Tibial nerve (tissue), 4 donors: ENCODE measurements around the gene ECE1. TPM values are rescaled to one million over a fixed set of nuclear protein-coding genes. Genes with fewer than 3 reads are reported as not detected.

Experiments
- DNase-seq, 2 donors: peaks; one replicate each; pipeline ENCODE4 v3.0.0-alpha.2; 2019; ENCODE audit warnings: low spot score in 2 of 2
- H3K27ac ChIP-seq, 4 donors: fragments of 200-600 bp; sonication (generic) in 3 of 4; one replicate each; pipeline ENCODE4 v1.5.1; 2017 to 2019; ENCODE audit warnings: mild to moderate bottlenecking in 1 of 4
- H3K27me3 ChIP-seq, 2 donors: fragments of 200-600 bp; sonication (generic) in 1 of 2; one replicate each; pipeline versions ENCODE4 v1.5.1 to v1.6.0; 2017 to 2019
- H3K36me3 ChIP-seq, 3 donors: fragments of 200-600 bp; sonication (generic); one replicate each; pipeline ENCODE4 v1.5.1; 2018 to 2019
- H3K4me1 ChIP-seq, 4 donors: fragments of 200-600 bp; sonication (generic) in 3 of 4; one replicate each; pipeline ENCODE4 v1.5.1; 2017 to 2019
- H3K4me3 ChIP-seq, 4 donors: fragments of 200-600 bp; sonication (generic) in 3 of 4; one replicate each; pipeline ENCODE4 v1.5.1; 2017 to 2019; ENCODE audit warnings: mild to moderate bottlenecking in 1 of 4, moderate library complexity in 1 of 4
- H3K9me3 ChIP-seq, 4 donors: fragments of 200-600 bp; sonication (generic) in 3 of 4; one replicate each; pipeline ENCODE4 v1.5.1; 2017 to 2019
- EP300 ChIP-seq, 2 donors: sonication (generic); formaldehyde crosslinking; IDR thresholded peaks; one replicate each; pipeline ENCODE4 v1.6.1; 2017; ENCODE audit warnings: antibody characterized with exemption in 2 of 2, mild to moderate bottlenecking in 1 of 2
- POLR2A ChIP-seq, 2 donors: fragments of 450-650 bp; IDR thresholded peaks; one replicate each; pipeline ENCODE4 v1.6.1; 2017; ENCODE audit warnings: antibody characterized with exemption in 2 of 2, mild to moderate bottlenecking in 2 of 2, moderate library complexity in 2 of 2
- WGBS, 2 donors: methylation state at CpG; one replicate each; pipeline ENCODE4 v1.1.5; 2018; 5-methylcytosine and 5-hydroxymethylcytosine counted together
- total RNA-seq, 4 donors: library from RNA; depleted of rRNA; stranded (reverse); fragments of >200 nt; gene quantifications; one replicate each; pipeline ENCODE4 v1.1.0, GENCODE V29; 2016
- TF ChIP-seq, protein P1 (sequence below), 5 experiments: fragments of 200-600 bp in 3 of 5; fragments of 450-650 bp in 2 of 5; sonication (generic) in 3 of 5; IDR thresholded peaks; one replicate each; pipeline ENCODE4 v1.5.1; 2016 to 2019; ENCODE audit warnings: antibody characterized with exemption in 5 of 5, mild to moderate bottlenecking in 3 of 5, moderate library complexity in 2 of 5

Gene ECE1
- total RNA-seq, 4 donors from 2014 or later = 84.1 to 128 (median 110) TPM

DNA sequence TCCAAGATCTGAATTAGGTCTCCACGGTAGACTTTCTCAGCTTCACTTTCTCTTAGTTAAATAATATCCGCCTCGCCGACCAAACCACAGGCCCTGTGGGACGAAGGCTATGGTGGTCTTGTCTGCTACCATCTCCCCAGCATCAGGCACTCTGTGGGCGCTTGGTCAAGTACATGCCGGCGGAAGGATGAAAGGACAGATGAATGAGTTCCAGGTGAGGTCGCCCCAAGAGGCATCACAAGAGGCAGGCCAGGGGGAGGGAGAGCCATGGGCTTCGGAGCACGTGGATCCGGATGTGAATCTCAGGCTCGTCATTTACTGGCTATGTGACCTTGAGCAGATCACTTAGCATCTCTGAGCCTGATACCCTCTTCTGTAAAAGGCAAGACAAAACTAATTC, 33.5 kb downstream of the ECE1 start:
- Histone ChIP-seq H3K36me3 (peaks cover 0 to 76% (median 10%) of the 10 kb centered on the region in 3 donors), H3K4me1 (peaks cover 0 to 63% (median 18%) of the 10 kb centered on the region in 4 donors), H3K27ac (peak overlapping the region in 2 of 4 donors; percentile 28 to 55), H3K9me3 (no peaks in the 10 kb centered on the region), H3K4me3 (no peak overlapping the region), H3K27me3 (no peaks in the 10 kb centered on the region)
- 81 to 87% methylated on average over 13 of the region's 13 CpGs for WGBS, 2 donors
- TF ChIP-seq POLR2A (IDR thresholded peaks at IDR 0.05) = no peak
- TF ChIP-seq EP300 (IDR thresholded peaks at IDR 0.05) = no peak
- TF ChIP-seq, protein P1, sequence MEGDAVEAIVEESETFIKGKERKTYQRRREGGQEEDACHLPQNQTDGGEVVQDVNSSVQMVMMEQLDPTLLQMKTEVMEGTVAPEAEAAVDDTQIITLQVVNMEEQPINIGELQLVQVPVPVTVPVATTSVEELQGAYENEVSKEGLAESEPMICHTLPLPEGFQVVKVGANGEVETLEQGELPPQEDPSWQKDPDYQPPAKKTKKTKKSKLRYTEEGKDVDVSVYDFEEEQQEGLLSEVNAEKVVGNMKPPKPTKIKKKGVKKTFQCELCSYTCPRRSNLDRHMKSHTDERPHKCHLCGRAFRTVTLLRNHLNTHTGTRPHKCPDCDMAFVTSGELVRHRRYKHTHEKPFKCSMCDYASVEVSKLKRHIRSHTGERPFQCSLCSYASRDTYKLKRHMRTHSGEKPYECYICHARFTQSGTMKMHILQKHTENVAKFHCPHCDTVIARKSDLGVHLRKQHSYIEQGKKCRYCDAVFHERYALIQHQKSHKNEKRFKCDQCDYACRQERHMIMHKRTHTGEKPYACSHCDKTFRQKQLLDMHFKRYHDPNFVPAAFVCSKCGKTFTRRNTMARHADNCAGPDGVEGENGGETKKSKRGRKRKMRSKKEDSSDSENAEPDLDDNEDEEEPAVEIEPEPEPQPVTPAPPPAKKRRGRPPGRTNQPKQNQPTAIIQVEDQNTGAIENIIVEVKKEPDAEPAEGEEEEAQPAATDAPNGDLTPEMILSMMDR (IDR thresholded peaks at IDR 0.05) = no peak
- no peak for DNase-seq

DNA sequence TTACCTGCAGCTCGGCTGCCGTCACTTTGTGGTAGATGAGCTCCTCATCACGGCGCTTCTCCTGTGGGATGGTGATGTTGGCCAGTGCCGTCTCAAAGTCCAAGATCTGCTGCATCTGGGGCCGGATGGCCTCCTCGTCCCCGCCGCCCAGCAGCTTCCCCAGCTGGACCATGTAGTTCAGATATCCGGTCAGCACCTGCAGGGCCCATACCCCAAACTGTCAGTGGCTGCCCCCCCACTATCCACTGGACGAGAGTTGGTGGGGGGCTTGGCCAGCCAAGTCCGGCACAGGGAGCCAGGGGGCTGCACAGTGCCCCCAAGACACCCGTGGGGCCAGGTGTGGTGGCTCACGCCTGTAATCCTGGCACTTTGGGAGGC, 34.3 kb downstream of the ECE1 start:
- peaks cover 0 to 85% (median 10%) of the 10 kb centered on the region in 3 donors for H3K36me3 ChIP-seq
- H3K4me1 ChIP-seq = peaks cover 0 to 56% (median 11%) of the 10 kb centered on the region in 4 donors
- H3K4me3 ChIP-seq = no peak overlapping the region
- no peaks in the 10 kb centered on the region for H3K27me3 ChIP-seq
- WGBS, 2 donors = 91 to 97% methylated on average over 10 to 14 of the region's 14 CpGs
- TF ChIP-seq POLR2A (IDR thresholded peaks at IDR 0.05) (no peak), EP300 (IDR thresholded peaks at IDR 0.05) (no peak)
- TF ChIP-seq, protein P1 (IDR thresholded peaks at IDR 0.05) = no peak
- H3K9me3 ChIP-seq = no peaks in the 10 kb centered on the region
- peak overlapping the region in 1 of 4 donors; percentile 55 for H3K27ac ChIP-seq
- no peak for DNase-seq

DNA sequence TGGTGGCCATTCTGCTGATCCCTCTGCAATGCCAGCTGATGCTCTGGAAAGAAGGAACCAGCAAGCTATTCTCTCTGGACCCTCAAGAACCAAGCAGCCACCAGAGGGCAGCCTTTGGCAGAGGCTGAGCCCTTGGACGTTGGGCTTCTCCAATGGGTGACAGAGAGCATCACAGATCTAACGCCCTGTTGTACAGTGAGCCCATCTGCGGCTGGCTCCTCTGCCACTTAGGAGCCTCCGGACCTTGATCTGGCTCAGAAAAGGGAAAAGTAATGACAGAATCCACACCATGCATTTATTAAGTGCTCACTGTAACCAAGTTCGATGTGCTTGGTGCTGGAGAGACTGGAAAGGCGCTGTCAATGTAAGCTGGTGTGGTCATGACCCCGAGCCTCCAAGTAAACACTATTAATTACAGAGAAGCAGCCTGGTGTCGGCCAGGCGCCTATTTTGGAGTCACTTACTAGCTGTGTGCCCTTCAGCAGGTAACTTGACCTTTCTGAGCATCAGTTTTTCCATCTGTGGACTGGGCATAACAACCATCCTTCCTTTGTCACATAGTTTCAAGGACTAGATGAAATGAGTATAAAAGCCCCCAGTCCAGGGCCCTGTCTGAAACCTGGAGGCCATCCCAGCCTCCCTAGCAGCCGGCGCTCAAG, 34.9 kb downstream of the ECE1 start:
- Histone ChIP-seq H3K36me3 (peaks cover 0 to 90% (median 10%) of the 10 kb centered on the region in 3 donors), H3K27ac (peak overlapping the region in 3 of 4 donors; percentile 16 to 55 (median 44)), H3K4me3 (no peak overlapping the region), H3K4me1 (peaks cover 0 to 51% (median 6%) of the 10 kb centered on the region in 4 donors), H3K9me3 (no peaks in the 10 kb centered on the region), H3K27me3 (no peaks in the 10 kb centered on the region)
- WGBS, 2 donors = 45 to 57% methylated on average over 9 to 11 of the region's 11 CpGs
- peak in 1 of 2 donors; percentile 70 for TF ChIP-seq EP300 (IDR thresholded peaks at IDR 0.05)
- TF ChIP-seq, protein P1 (IDR thresholded peaks at IDR 0.05) = peak; percentile 82 to 94 (median 86)
- no peak for TF ChIP-seq POLR2A (IDR thresholded peaks at IDR 0.05)
- peak; percentile 92 to 96 for DNase-seq

DNA sequence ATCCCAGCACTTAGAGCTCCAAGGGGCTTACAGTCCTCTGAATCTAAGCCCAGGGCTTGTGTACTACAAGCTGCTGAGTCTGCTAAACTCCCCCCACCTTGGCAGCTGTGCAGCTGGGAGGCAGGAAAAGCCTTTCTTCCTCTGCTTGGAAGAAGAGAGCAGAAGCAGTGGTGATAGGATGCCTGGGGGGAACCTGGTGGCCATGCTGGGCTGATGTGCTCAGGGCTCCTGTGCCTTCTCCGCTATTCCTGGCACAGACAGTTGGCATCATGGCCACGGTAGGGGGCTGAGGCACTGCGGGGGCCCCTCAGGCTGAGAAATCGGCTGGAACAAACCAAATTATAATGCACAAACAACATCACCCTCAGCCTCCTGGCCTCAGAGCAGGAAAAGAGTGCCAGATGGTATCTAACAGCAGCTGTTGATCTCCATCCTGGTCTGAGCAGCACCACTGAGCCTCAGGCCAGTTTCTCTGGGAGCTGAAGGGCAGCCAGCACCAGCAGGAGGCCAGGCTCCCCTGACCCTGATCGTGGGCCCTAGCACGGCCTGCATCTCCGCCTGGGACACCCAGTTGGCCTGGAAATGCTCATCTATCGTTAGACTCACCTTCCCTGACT, 35.8 kb downstream of the ECE1 start:
- Histone ChIP-seq H3K9me3 (no peaks in the 10 kb centered on the region), H3K36me3 (peaks cover 0 to 91% (median 10%) of the 10 kb centered on the region in 3 donors), H3K4me1 (peaks cover 0 to 42% (median 3%) of the 10 kb centered on the region in 4 donors), H3K4me3 (no peak overlapping the region), H3K27me3 (no peaks in the 10 kb centered on the region), H3K27ac (peak overlapping the region in 3 of 4 donors; percentile 16 to 69 (median 55))
- DNase-seq = peak in 1 of 2 donors; percentile 45
- TF ChIP-seq POLR2A (IDR thresholded peaks at IDR 0.05) = no peak
- TF ChIP-seq EP300 (IDR thresholded peaks at IDR 0.05) = peak in 1 of 2 donors; percentile 19
- 36 to 53% methylated on average over 7 of the region's 8 CpGs for WGBS, 2 donors

- TF ChIP-seq, protein P1 (IDR thresholded peaks at IDR 0.05) = no peak
- peak in 1 of 2 donors; percentile 72 for TF ChIP-seq EP300 (IDR thresholded peaks at IDR 0.05)
- Histone ChIP-seq H3K36me3 (peaks cover 0 to 89% (median 12%) of the 10 kb centered on the region in 3 donors), H3K27ac (peak overlapping the region in 2 of 4 donors; percentile 62 to 73), H3K4me3 (no peak overlapping the region), H3K9me3 (no peaks in the 10 kb centered on the region), H3K27me3 (no peaks in the 10 kb centered on the region), H3K4me1 (peaks cover 0 to 35% (median 3%) of the 10 kb centered on the region in 4 donors)
- 70 to 75% methylated on average over 4 of the region's 4 CpGs for WGBS, 2 donors
- peak in 1 of 2 donors; percentile 77 for DNase-seq
These were observed 38.3 kb downstream of the ECE1 start for GRCh38 chr1:21251773-21252471.
